Mesodermal cell (in vitro differentiated cells): Measurements from ENCODE around the gene CEND1.

ENCODE experiments used
- H3K27ac ChIP-seq: 2 replicates; pipeline ENCODE4 v1.7.0; 2013; ENCODE audit warnings: mild to moderate bottlenecking, low read depth, low read length, moderate library complexity; ENCODE audit not compliant: severe bottlenecking
- H3K36me3 ChIP-seq: 2 replicates; pipeline ENCODE4 v1.7.1; 2013; ENCODE audit warnings: mild to moderate bottlenecking, low read length, moderate library complexity; ENCODE audit not compliant: control insufficient read depth, insufficient read depth
- H3K4me1 ChIP-seq: one replicate; pipeline ENCODE4 v1.7.1; 2013; ENCODE audit warnings: mild to moderate bottlenecking, low read length; ENCODE audit not compliant: insufficient read depth, control insufficient read depth, poor library complexity, severe bottlenecking
- H3K4me3 ChIP-seq: 2 replicates; pipeline ENCODE4 v1.7.0; 2013; ENCODE audit warnings: low read length, control low read depth, mild to moderate bottlenecking; ENCODE audit not compliant: insufficient read depth, poor library complexity, severe bottlenecking; ENCODE audit errors: extremely low read depth
- H3K9me3 ChIP-seq: 2 replicates; pipeline ENCODE4 v1.7.1; 2013; ENCODE audit warnings: mild to moderate bottlenecking, low read length, moderate library complexity; ENCODE audit not compliant: control insufficient read depth
- WGBS, 2 experiments: methylation state at CpG; one replicate each; pipeline ENCODE4 v1.1.5; 2013; ENCODE audit warnings: missing lambda C conversion rate in 2 of 2; ENCODE audit not compliant: insufficient coverage in 2 of 2; 5-methylcytosine and 5-hydroxymethylcytosine counted together

CEND1 gene

GRCh38 chr11:792873-793272, 3.0 kb upstream of the CEND1 start:
- WGBS, 2 experiments = 96% methylated on average over 10 to 12 of the region's 13 CpGs
- peaks cover 19% of the 10 kb centered on the region for H3K4me1 ChIP-seq
- no peak overlapping the region for H3K27ac ChIP-seq
- no peak overlapping the region for H3K4me3 ChIP-seq
- H3K9me3 ChIP-seq = no peaks in the 10 kb centered on the region
- H3K36me3 ChIP-seq = peaks cover 24% of the 10 kb centered on the region

GRCh38 chr11:792535-792821, 2.6 kb upstream of the CEND1 start:
- Histone ChIP-seq H3K4me1 (peaks cover 19% of the 10 kb centered on the region), H3K27ac (no peak overlapping the region), H3K36me3 (peaks cover 24% of the 10 kb centered on the region), H3K4me3 (no peak overlapping the region), H3K9me3 (no peaks in the 10 kb centered on the region)
- WGBS, 2 experiments = 87 to 97% methylated on average over 3 to 14 of the region's 15 CpGs

GRCh38 chr11:791658-792534, 2.0 kb upstream of the CEND1 start:
- H3K27ac ChIP-seq = no peak overlapping the region
- peaks cover 24% of the 10 kb centered on the region for H3K36me3 ChIP-seq
- H3K9me3 ChIP-seq = no peaks in the 10 kb centered on the region
- H3K4me1 ChIP-seq = peaks cover 17% of the 10 kb centered on the region
- WGBS, 2 experiments = 96 to 98% methylated on average over 43 to 47 of the region's 49 CpGs
- no peak overlapping the region for H3K4me3 ChIP-seq

DNA sequence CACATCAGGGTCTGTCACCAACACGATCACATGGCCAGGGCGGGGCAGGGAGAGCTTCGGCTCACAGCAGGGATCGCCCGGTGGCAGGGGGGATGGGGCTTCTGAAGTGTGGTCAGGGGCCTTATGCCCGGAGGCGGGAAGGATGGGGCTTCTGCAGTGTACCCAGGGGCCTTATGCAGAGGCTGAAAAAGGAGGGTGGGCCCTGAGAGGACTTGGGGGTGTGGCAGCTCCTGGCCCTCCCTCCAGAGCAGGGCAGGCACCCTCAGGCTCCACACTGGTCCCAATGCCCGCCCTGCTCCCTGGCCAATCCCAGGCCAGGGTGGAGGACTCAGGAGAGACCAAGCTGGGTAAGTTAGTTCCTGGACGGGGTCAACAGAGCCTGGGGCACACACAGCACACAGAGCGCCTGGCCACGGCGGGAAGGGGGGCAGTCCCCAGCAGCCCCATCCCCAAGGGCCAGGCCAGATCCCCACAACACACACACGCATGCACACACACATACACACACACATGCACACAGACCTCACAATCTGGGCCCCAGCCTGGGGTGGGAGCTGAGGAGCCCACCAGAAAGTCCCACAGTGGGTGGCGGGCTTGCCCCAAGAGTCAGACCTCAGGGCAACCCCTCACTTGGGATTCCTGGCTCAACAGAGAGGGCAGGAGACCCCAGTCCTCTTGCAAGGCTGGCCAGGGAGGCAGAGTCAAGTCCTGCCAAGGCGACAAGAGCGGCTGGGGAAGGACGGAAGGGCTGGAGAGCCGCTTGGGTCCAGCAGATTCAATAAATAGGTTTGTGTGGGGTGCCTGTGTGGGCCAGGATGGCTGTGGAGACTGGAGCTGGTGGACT, 1.1 kb upstream of the CEND1 start:
- no peaks in the 10 kb centered on the region for H3K9me3 ChIP-seq
- H3K36me3 ChIP-seq = peaks cover 24% of the 10 kb centered on the region
- H3K4me1 ChIP-seq = peaks cover 9% of the 10 kb centered on the region
- no peak overlapping the region for H3K4me3 ChIP-seq
- H3K27ac ChIP-seq = no peak overlapping the region
- WGBS, 2 experiments = 71 to 74% methylated on average over 13 to 15 of the region's 18 CpGs

- no peak overlapping the region for H3K4me3 ChIP-seq
- peaks cover 6% of the 10 kb centered on the region for H3K4me1 ChIP-seq
- H3K36me3 ChIP-seq = peaks cover 19% of the 10 kb centered on the region
- no peaks in the 10 kb centered on the region for H3K9me3 ChIP-seq
- no peak overlapping the region for H3K27ac ChIP-seq
- WGBS, 2 experiments = 67 to 70% methylated on average over 25 to 30 of the region's 31 CpGs
These were observed 643 bp downstream of the CEND1 start for GRCh38 chr11:788953-789940.

- H3K27ac ChIP-seq = no peak overlapping the region
- H3K4me3 ChIP-seq = no peak overlapping the region
- WGBS, 2 experiments = 87 to 94% methylated on average over 19 to 26 of the region's 28 CpGs
- H3K36me3 ChIP-seq = peaks cover 11% of the 10 kb centered on the region
- H3K4me1 ChIP-seq = peaks cover 9% of the 10 kb centered on the region
- H3K9me3 ChIP-seq = no peaks in the 10 kb centered on the region
These were observed 1.8 kb downstream of the CEND1 start for GRCh38 chr11:788009-788640.

DNA sequence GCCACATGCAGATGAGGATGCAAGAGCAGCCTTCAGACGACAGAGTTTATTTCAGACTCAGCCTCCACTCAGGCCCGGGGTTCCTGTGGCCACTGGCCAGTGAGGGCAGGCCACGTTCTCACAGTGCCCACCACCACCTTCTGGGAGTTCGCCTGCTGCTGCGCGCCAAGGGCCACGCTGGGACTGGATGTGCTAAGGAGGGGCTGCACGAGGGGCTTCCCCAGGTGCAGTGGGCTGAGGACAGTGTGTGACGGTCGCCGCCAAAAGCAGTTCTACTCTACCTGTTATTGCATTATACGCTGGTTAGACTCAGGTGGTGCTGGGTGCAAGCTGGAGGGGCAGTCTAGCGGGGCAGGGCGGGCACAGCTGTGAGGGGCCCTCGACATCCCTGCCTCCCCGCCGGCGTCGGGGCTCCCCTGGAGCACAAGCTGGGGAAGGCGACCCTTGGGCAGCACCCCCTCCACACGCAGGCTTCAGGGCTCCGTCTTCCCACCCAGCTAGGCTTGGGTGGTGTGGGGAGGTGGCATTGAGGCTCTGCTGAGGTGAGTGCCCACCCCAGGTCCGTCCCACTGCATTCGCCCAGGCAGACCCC, 2.7 kb downstream of the CEND1 start:
- peaks cover 5% of the 10 kb centered on the region for H3K36me3 ChIP-seq
- H3K4me1 ChIP-seq = peaks cover 9% of the 10 kb centered on the region
- H3K4me3 ChIP-seq = no peak overlapping the region
- 94 to 96% methylated on average over 19 to 22 of the region's 24 CpGs for WGBS, 2 experiments
- no peak overlapping the region for H3K27ac ChIP-seq
- H3K9me3 ChIP-seq = no peaks in the 10 kb centered on the region

DNA sequence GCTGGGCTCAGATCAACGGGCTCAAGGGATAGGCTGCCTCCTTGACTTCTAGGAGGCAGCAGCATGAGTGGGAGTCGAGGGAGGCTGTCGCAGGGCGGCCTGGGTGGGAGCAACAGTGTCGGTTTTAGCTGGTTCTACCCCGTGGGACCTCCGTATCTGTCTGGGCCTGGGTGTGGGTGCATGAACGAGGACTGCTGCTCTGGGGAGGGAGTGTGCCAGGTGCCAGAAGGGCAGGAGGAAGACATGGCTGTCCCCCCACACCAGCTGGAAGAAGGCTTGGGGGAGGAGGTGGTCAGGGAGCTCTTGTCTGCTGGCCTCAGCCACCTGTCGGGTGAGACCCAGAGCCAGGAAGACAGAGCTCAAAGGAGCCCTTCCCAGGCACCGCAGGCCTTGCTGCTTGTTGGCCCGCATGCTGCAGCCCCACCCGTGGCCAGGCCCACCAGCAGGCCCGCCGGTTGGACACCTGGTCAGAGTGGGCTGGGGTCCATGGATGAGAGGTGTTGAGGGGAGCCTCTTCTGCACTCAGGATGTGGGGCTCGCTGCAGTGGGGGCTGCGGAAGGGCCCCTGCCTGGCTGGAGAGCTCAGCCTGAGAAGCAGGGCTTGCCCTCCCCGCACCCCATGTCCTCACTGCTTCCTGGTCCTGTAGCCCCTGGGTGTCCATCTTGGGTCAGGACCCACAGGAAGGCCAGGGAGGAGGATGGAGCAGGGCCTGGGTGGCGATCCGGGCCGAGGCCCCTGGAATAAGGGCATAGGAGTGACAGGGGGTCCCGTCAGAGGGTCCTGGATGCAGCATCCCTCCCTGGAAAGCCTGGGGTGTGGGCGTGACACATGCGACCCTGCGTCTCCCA, 3.4 kb downstream of the CEND1 start:
- Histone ChIP-seq H3K36me3 (no peaks in the 10 kb centered on the region), H3K9me3 (no peaks in the 10 kb centered on the region), H3K27ac (no peak overlapping the region), H3K4me1 (peaks cover 9% of the 10 kb centered on the region), H3K4me3 (no peak overlapping the region)
- WGBS, 2 experiments = 85 to 90% methylated on average over 19 to 20 of the region's 24 CpGs

GRCh38 chr11:783581-784015, 6.3 kb downstream of the CEND1 start:
- Histone ChIP-seq H3K36me3 (peaks cover 14% of the 10 kb centered on the region), H3K9me3 (no peaks in the 10 kb centered on the region), H3K4me3 (no peak overlapping the region), H3K4me1 (peaks cover 4% of the 10 kb centered on the region), H3K27ac (peak overlapping the region; percentile 19)
- 13 to 16% methylated on average over 16 to 20 of the region's 24 CpGs for WGBS, 2 experiments
